Astrocyte (in vitro differentiated cells and primary cell): Measurements from ENCODE around the gene MED4.

Experiments
- EZH2 ChIP-seq: IDR thresholded peaks from 2 replicates; pipeline ENCODE4 v1.6.1; 2012; ENCODE audit warnings: mild to moderate bottlenecking, low read length, inconsistent platforms; ENCODE audit not compliant: insufficient read depth
- TF ChIP-seq, protein P1 (sequence below): IDR thresholded peaks from 2 replicates; pipeline ENCODE4 v1.5.1; 2011; ENCODE audit warnings: low read depth, mild to moderate bottlenecking, inconsistent platforms, low read length, moderate library complexity; ENCODE audit not compliant: insufficient read depth

- TF ChIP-seq, protein P1, sequence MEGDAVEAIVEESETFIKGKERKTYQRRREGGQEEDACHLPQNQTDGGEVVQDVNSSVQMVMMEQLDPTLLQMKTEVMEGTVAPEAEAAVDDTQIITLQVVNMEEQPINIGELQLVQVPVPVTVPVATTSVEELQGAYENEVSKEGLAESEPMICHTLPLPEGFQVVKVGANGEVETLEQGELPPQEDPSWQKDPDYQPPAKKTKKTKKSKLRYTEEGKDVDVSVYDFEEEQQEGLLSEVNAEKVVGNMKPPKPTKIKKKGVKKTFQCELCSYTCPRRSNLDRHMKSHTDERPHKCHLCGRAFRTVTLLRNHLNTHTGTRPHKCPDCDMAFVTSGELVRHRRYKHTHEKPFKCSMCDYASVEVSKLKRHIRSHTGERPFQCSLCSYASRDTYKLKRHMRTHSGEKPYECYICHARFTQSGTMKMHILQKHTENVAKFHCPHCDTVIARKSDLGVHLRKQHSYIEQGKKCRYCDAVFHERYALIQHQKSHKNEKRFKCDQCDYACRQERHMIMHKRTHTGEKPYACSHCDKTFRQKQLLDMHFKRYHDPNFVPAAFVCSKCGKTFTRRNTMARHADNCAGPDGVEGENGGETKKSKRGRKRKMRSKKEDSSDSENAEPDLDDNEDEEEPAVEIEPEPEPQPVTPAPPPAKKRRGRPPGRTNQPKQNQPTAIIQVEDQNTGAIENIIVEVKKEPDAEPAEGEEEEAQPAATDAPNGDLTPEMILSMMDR: no peak
- TF ChIP-seq EZH2: no peak
Observed at GRCh38 chr13:48120241-48120640, 25.3 kb upstream of the MED4 start.
